ENCODE measurements around the gene JPH2.
A peak's percentile ranks its signal among the peaks of the same experiment; 100 is the strongest.

Gene JPH2

DNA sequence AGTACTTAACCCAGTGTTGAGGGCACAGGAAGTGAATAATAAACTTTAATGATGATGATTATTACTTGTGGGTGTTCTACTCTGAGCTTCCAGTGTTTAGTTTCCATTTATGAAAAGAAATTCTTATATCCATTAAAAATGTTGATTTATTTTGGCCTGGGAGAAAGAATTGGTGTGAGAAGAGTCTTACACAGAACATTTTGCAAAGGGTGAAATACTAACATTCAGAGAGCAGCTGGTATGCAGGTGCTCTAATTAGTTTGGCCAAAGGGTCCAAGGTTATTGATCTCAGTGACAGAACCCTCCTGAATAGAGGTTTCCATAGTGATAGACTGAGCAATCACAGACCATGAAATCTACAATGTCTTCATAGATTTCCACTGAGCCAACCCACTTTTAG is 19.1 kb upstream of the JPH2 start:
- DNase-seq (ENCODE audit: low spot score), result no peak
- TF ChIP-seq, protein P1, sequence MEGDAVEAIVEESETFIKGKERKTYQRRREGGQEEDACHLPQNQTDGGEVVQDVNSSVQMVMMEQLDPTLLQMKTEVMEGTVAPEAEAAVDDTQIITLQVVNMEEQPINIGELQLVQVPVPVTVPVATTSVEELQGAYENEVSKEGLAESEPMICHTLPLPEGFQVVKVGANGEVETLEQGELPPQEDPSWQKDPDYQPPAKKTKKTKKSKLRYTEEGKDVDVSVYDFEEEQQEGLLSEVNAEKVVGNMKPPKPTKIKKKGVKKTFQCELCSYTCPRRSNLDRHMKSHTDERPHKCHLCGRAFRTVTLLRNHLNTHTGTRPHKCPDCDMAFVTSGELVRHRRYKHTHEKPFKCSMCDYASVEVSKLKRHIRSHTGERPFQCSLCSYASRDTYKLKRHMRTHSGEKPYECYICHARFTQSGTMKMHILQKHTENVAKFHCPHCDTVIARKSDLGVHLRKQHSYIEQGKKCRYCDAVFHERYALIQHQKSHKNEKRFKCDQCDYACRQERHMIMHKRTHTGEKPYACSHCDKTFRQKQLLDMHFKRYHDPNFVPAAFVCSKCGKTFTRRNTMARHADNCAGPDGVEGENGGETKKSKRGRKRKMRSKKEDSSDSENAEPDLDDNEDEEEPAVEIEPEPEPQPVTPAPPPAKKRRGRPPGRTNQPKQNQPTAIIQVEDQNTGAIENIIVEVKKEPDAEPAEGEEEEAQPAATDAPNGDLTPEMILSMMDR (IDR thresholded peaks at IDR 0.05), result no peak
- Histone ChIP-seq H3K27ac (no peak overlapping the region), H3K4me3 (no peak overlapping the region)

DNA sequence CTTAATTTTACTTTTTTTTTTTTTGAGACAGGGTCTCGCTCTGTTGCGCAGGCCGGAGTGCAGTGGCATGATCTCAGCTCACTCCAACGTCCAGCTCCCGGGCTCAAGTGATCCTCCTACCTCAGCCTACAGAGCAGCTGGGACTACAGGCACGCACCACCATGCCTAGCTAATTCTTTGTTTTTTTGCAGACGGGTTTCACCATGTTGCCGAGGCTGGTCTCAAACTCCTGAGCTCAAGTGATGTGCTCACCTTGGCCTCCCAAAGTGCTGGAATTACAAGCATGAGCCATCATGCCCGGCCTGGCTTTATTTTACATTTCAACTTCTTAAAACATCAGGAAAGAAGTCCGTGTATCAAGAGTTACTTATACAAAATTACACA is 17.8 kb upstream of the JPH2 start:
- DNase-seq (ENCODE audit: low spot score), result no peak
- TF ChIP-seq, protein P1 (IDR thresholded peaks at IDR 0.05), result no peak
- Histone ChIP-seq H3K4me3 (no peak overlapping the region), H3K27ac (peak overlapping the region in 1 of 2 donors; percentile 64)

DNA sequence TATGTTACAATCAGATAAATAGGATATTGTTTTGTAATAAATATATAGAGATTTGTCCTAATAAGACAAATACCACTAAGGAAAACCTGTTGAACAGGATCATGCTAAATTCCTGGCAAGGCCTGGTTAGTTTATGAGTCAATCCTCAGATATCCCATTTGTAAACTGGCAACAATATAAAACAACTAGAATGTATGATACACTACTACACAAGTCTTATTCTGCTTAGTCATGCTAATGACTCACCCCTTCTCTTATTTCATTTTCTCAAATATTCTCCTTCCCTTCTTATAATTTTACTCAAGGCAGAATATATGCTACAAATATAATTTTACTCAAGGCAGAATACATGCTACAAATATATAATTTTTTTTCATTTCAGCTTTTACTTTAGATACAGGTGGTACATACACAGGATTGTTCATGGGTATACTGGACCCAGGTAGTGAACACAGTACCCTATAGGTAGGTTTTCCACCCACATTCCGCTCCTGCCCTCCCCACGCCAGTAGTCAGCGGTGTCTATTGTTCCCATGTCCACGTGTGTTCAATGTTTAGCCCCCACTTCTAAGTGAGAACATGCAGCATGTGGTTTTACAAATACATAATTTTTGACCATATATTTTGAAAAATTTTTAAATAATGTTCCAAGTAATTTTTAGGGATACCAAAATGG is 17.3 kb upstream of the JPH2 start:
- TF ChIP-seq, protein P1 (IDR thresholded peaks at IDR 0.05), result no peak
- no peak for DNase-seq (ENCODE audit: low spot score)
- Histone ChIP-seq H3K27ac (peak overlapping the region; percentile 56 to 64), H3K4me3 (no peak overlapping the region)

DNA sequence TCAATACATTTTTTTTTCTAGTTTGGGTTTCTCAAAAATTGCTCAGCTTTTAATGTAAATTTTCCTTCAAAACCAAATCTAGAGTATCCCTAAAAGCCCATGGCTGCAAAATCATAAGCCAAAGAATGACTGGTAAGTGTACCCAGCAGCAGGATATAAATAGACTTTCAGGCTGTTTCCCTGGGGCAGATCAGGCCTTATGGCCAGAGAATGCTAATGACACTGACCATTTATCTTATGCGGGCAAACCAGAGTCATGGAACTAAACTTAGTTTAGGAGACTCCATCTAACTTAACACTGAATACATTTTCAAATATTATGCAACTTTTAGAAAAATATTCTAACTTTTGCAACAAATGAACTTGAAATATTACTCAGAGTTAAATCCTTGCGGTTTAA is 16.2 kb upstream of the JPH2 start:
- no peak for DNase-seq (ENCODE audit: low spot score)
- TF ChIP-seq, protein P1 (IDR thresholded peaks at IDR 0.05), result no peak
- Histone ChIP-seq H3K4me3 (no peak overlapping the region), H3K27ac (peak overlapping the region in 1 of 2 donors; percentile 33)

DNA sequence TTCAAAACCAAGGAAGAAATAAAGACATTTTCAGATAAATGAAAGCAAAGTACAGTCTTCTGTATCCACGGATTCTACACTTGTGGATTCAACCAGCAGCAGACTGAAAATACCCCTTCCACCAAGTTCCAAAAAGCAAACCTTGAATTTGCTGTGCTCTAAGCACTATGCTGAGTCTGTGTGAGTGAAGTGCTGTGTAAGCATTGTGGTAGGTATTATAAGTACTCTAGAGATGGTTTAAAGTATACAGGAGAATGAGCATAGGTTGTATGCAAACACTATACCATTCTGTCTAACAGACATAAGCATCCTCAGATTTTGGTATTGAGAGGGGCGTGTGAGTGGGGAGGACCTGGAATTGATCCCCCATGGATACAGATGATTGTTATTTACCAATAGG is 14.0 kb upstream of the JPH2 start:
- no peak overlapping the region for H3K27ac ChIP-seq
- TF ChIP-seq, protein P1 (IDR thresholded peaks at IDR 0.05), result no peak
- DNase-seq (ENCODE audit: low spot score), result no peak
- no peak overlapping the region for H3K4me3 ChIP-seq

DNA sequence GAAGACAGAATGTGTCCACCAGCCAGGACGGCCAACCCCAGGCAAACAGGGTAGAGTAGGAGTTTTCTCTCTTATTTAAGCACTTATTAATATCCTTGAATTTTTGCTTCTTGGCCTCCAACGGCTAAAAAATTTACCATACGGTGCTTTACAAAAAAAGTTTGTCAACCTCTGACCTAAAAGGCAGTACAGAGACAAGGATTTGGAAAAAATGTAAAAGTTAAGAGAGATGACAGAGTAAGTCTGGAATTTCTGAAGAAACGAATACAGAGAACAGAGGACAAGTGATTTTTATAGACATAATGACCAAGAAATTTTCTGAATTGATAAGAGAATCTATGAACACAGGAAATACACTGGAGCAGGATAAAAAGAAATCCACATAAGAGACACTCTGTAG is 13.4 kb upstream of the JPH2 start:
- Histone ChIP-seq H3K4me3 (no peak overlapping the region), H3K27ac (peak overlapping the region in 1 of 2 donors; percentile 44)
- TF ChIP-seq, protein P1 (IDR thresholded peaks at IDR 0.05), result no peak
- DNase-seq (ENCODE audit: low spot score), result no peak

DNA sequence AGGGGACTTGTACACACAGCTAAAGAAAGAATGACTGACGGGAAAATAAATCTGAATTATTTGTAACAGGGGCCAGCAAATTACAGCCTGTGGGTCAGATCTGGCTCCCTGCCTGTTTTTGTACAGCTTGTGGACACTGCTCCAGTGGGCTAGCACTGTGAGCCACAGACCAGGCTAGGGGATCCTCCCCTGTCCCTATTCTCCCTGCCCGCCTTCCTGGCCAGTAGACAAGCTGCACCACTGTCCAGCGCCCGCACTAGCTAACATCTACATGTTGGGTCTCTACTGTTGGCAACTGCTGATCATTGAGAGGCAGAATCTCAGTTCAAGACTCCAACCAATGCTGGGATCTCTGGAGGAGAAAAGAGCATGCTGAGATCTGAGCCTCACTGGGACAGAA is 12.9 kb upstream of the JPH2 start:
- no peak for DNase-seq (ENCODE audit: low spot score)
- TF ChIP-seq, protein P1 (IDR thresholded peaks at IDR 0.05), result no peak
- Histone ChIP-seq H3K27ac (peak overlapping the region; percentile 5 to 44), H3K4me3 (no peak overlapping the region)

All from coronary artery (tissue), 2 donors.